HepG2 (cell line): ENCODE data around the gene ETV1. TPM values are rescaled to one million over a fixed set of nuclear protein-coding genes. Genes with fewer than 3 reads are reported as not detected.

Experiments used
- ATAC-seq: fragments of 200-7000 bp; cut with Tn5 transposase; 3 replicates; pipeline ENCODE4 v1.9.1; 2020; ENCODE audit warnings: mild to moderate bottlenecking, moderate library complexity
- BruUV-seq: library from RNA; stranded (reverse); fragments of 400-500 nt; replicated peaks from 2 replicates; lab custom pipeline; 2021; lab: Mats Ljungman, UMichigan
- CTCF ChIA-PET: fragments of 300-600 bp; formaldehyde crosslinking; extraction: SDS; loops from one replicate; lab custom pipeline; 2021; ENCODE audit warnings: low total read pairs, inconsistent platforms, low intra/inter-chr PET ratio; lab: Yijun Ruan, JAX
- POLR2A ChIA-PET: fragments of 350-600 bp; sonication (Branson Sonifier 250); formaldehyde crosslinking; loops from one replicate; lab custom pipeline; 2020; ENCODE audit warnings: antibody characterized with exemption, inconsistent platforms; lab: Yijun Ruan, JAX
- DNase-seq: peaks from one replicate; pipeline ENCODE4 v3.0.0-alpha.2; 2015; ENCODE audit warnings: low spot score
- FAIRE-seq: peaks from 3 replicates; lab custom pipeline; 2011; peaks lifted over from hg19 to GRCh38; lab: Jason Lieb, UNC
- H2AFZ ChIP-seq: one replicate; pipeline ENCODE4 v1.6.1; 2011; ENCODE audit warnings: low read length, inconsistent platforms
- H3K27ac ChIP-seq: fragments of 300-600 bp; 3 replicates; pipeline ENCODE4 v1.8.0; 2011; ENCODE audit warnings: mixed run types, mild to moderate bottlenecking, mixed read lengths, low read length, inconsistent platforms; ENCODE audit not compliant: insufficient read depth; ENCODE audit errors: extremely low read length
- H3K27me3 ChIP-seq, 2 experiments: fragments of 200-600 bp in 1 of 2; 2 replicates in 1 of 2; 3 replicates in 1 of 2; pipeline versions ENCODE4 v1.6.0 to v1.8.0; 2011; ENCODE audit warnings: low read length in 2 of 2, mild to moderate bottlenecking in 2 of 2, moderate library complexity in 2 of 2, inconsistent platforms in 1 of 2; ENCODE audit not compliant: insufficient read depth in 2 of 2, control insufficient read depth in 1 of 2
- H3K36me3 ChIP-seq, 2 experiments: fragments of 200-600 bp in 1 of 2; replicated peaks in 1 of 2; 2 replicates in 1 of 2; 3 replicates in 1 of 2; pipeline versions ENCODE4 v1.5.1 to v1.8.0; 2011; ENCODE audit warnings: low read length in 2 of 2, inconsistent platforms in 1 of 2; ENCODE audit not compliant: insufficient read depth in 2 of 2, control insufficient read depth in 1 of 2
- H3K4me1 ChIP-seq: 2 replicates; pipeline ENCODE4 v1.5.1; 2012; ENCODE audit warnings: low read length, inconsistent platforms; ENCODE audit not compliant: insufficient read depth
- H3K4me2 ChIP-seq: 2 replicates; pipeline ENCODE4 v1.6.0; 2011; ENCODE audit warnings: low read depth, low read length, inconsistent platforms
- H3K4me3 ChIP-seq, 3 experiments: fragments of 200-600 bp in 1 of 3; sonication (generic), shearing (Covaris generic) in 1 of 3; replicated peaks in 1 of 3; 2 replicates each; pipeline ENCODE4 v1.5.1; 2011 to 2016; ENCODE audit warnings: low read length in 3 of 3, inconsistent platforms in 2 of 3, low read depth in 2 of 3, mild to moderate bottlenecking in 2 of 3, control low read depth in 1 of 3, mixed read lengths in 1 of 3; ENCODE audit not compliant: insufficient read depth in 1 of 3
- H3K79me2 ChIP-seq: one replicate; pipeline ENCODE4 v1.6.1; 2011; ENCODE audit warnings: low read length, inconsistent platforms; ENCODE audit not compliant: insufficient read depth
- H3K9ac ChIP-seq: 2 replicates; pipeline ENCODE4 v1.6.0; 2011; ENCODE audit warnings: mild to moderate bottlenecking, low read depth, low read length, inconsistent platforms; ENCODE audit not compliant: insufficient read depth
- H3K9me3 ChIP-seq: 2 replicates; pipeline ENCODE4 v1.5.1; 2012; ENCODE audit warnings: mild to moderate bottlenecking, low read length
- H4K20me1 ChIP-seq: 2 replicates; pipeline ENCODE4 v1.6.0; 2011; ENCODE audit warnings: inconsistent platforms, mild to moderate bottlenecking, low read length, moderate library complexity; ENCODE audit not compliant: insufficient read depth
- CENPT ChIP-seq: sonication (generic); formaldehyde crosslinking; IDR thresholded peaks from 2 replicates; pipeline ENCODE4 v1.8.0; 2022; ENCODE audit warnings: low read depth, mild to moderate bottlenecking, moderate library complexity, missing genetic modification reagents
- HDAC6 ChIP-seq: fragments of 200-600 bp; sonication (generic); IDR thresholded peaks from 2 replicates; pipeline ENCODE4 v1.7.0; 2017; ENCODE audit warnings: mild to moderate bottlenecking, antibody characterized with exemption, low read length, low read depth
- HOXA7 ChIP-seq: sonication (generic); formaldehyde crosslinking; IDR thresholded peaks from 2 replicates; pipeline ENCODE4 v1.8.1; 2022; ENCODE audit warnings: mild to moderate bottlenecking, missing genetic modification reagents, moderate library complexity
- MED13 ChIP-seq: sonication (generic); formaldehyde crosslinking; IDR thresholded peaks from 2 replicates; pipeline ENCODE4 v1.5.0; 2020; ENCODE audit warnings: missing genetic modification reagents
- RCOR2 ChIP-seq: IDR thresholded peaks from 2 replicates; pipeline ENCODE4 v1.6.1; 2016; ENCODE audit warnings: missing biosample characterization, missing genetic modification reagents
- REXO4 ChIP-seq: sonication (generic); formaldehyde crosslinking; IDR thresholded peaks from 2 replicates; pipeline ENCODE4 v1.8.0; 2022; ENCODE audit warnings: missing genetic modification reagents, mild to moderate bottlenecking, borderline replicate concordance
- SNRNP70 ChIP-seq: fragments of 200-400 bp; formaldehyde crosslinking; IDR thresholded peaks from 2 replicates; pipeline ENCODE4 v1.6.1; 2017; ENCODE audit warnings: mild to moderate bottlenecking, low read depth, low read length, moderate library complexity
- ZNF317 ChIP-seq: sonication (generic); formaldehyde crosslinking; IDR thresholded peaks from 2 replicates; pipeline ENCODE4 v1.5.0; 2020; ENCODE audit warnings: mild to moderate bottlenecking, missing genetic modification reagents
- ZNF879 ChIP-seq: sonication (generic); formaldehyde crosslinking; IDR thresholded peaks from 2 replicates; pipeline ENCODE4 v1.8.1; 2023; ENCODE audit warnings: missing genetic modification reagents
- ZSCAN9 ChIP-seq: IDR thresholded peaks from 2 replicates; pipeline ENCODE4 v1.6.1; 2016; ENCODE audit warnings: borderline replicate concordance
- WGBS: methylation state at CpG from one replicate; pipeline ENCODE4 v1.1.6; 2017; ENCODE audit warnings: low lambda C conversion rate; 5-methylcytosine and 5-hydroxymethylcytosine counted together
- in situ Hi-C: cut with HindIII; loops from 2 replicates; pipeline ENCODE4 v1.10.0; 2017; ENCODE audit warnings: low pct_unique_long_range_greater_than_20kb; ENCODE audit not compliant: extremely low pct_ligation_motif_present
- intact Hi-C: fragments of 100-400 bp; cut with micrococcal nuclease; formaldehyde crosslinking; loops from one replicate; pipeline ENCODE4 v1.10.0; 2022; ENCODE audit not compliant: unreplicated experiment
- polyA plus RNA-seq, 8 experiments: library from polyadenylated mRNA; depleted of rRNA in 3 of 8; stranded (reverse) in 7 of 8; unstranded in 1 of 8; fragments of >200 nt; fragmentation: Illumina TruSeq in 4 of 8; extraction: Trizol in 4 of 8; gene quantifications; 2 replicates each; pipeline versions ENCODE4 v1.2.1 to v1.2.3, GENCODE V29; 2011 to 2016; ENCODE audit warnings: low read depth in 4 of 8, missing spikeins in 1 of 8, mixed read lengths in 1 of 8; ENCODE audit not compliant: insufficient read depth in 1 of 8
- total RNA-seq, 5 experiments: library from RNA; depleted of rRNA; stranded (reverse); fragments of >200 nt; fragmentation: Illumina TruSeq; extraction: Trizol; gene quantifications; 2 replicates each; pipeline ENCODE4 v1.2.3, GENCODE V29; 2016; ENCODE audit warnings: low read depth in 1 of 5
- TF ChIP-seq, protein P1 (sequence below): sonication (generic); formaldehyde crosslinking; IDR thresholded peaks from 2 replicates; pipeline ENCODE4 v1.8.0; 2022; ENCODE audit warnings: mild to moderate bottlenecking, missing genetic modification reagents, moderate library complexity
- TF ChIP-seq, protein P2 (sequence below): sonication (generic); formaldehyde crosslinking; IDR thresholded peaks from 2 replicates; pipeline ENCODE4 v1.8.1; 2023; ENCODE audit warnings: mild to moderate bottlenecking, inconsistent platforms, moderate library complexity, missing genetic modification reagents, borderline replicate concordance

ETV1 gene
- total and polyA plus RNA-seq, 2 of the 13 experiments (the other 11 are each of a cell fraction or from before 2014, with no cell fraction given) = 0.04 to 0.24 TPM

DNA sequence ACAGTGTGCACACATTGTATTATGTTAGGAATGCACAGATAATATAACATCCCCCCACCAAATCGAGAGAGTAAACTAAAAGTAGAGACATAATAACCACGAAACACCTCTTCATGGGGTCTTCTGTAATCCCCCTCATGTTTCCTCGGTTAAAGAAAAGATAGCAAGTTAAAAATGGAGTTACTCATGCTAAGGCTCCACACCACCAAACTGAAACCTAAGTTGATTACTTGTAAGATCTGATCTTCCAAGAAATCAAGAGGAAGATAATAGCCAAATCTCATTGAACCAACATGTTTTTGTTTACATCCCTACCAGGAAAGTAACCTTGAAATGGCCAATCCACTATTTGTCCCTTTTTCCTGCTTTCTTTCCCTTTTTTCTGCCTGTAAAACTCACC lies 11.7 kb upstream of the ETV1 start:
- FAIRE-seq = no peak
- Histone ChIP-seq H2AFZ (no peak overlapping the region), H3K79me2 (no peaks in the 10 kb centered on the region), H3K27me3 (no peaks in the 10 kb centered on the region), H3K9me3 (peaks cover 56% of the 10 kb centered on the region), H3K9ac (no peak overlapping the region), H4K20me1 (no peaks in the 10 kb centered on the region), H3K27ac (no peak overlapping the region), H3K4me3 (no peak overlapping the region), H3K36me3 (no peaks in the 10 kb centered on the region), H3K4me2 (no peak overlapping the region), H3K4me1 (no peaks in the 10 kb centered on the region)
- BruUV-seq = no TSS peak
- no peak for DNase-seq
- TF ChIP-seq REXO4 (CRISPR knock-in tag) = no peak
- TF ChIP-seq ZSCAN9 (CRISPR knock-in tag) = no peak
- TF ChIP-seq HOXA7 (CRISPR knock-in tag) = no peak
- TF ChIP-seq, protein P1, sequence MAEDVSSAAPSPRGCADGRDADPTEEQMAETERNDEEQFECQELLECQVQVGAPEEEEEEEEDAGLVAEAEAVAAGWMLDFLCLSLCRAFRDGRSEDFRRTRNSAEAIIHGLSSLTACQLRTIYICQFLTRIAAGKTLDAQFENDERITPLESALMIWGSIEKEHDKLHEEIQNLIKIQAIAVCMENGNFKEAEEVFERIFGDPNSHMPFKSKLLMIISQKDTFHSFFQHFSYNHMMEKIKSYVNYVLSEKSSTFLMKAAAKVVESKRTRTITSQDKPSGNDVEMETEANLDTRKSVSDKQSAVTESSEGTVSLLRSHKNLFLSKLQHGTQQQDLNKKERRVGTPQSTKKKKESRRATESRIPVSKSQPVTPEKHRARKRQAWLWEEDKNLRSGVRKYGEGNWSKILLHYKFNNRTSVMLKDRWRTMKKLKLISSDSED (CRISPR knock-in tag) = no peak
- no peak for TF ChIP-seq ZNF317
- no peak for TF ChIP-seq MED13 (CRISPR knock-in tag)
- TF ChIP-seq, protein P2, sequence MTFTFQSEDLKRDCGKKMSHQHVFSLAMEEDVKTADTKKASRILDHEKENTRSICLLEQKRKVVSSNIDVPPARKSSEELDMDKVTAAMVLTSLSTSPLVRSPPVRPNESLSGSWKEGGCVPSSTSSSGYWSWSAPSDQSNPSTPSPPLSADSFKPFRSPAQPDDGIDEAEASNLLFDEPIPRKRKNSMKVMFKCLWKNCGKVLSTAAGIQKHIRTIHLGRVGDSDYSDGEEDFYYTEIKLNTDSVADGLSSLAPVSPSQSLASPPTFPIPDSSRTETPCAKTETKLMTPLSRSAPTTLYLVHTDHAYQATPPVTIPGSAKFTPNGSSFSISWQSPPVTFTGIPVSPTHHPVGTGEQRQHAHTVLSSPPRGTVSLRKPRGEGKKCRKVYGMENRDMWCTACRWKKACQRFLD (CRISPR knock-in tag) = no peak
- TF ChIP-seq HDAC6 = no peak
- no peak for TF ChIP-seq CENPT (CRISPR knock-in tag)
- no peak for TF ChIP-seq ZNF879 (CRISPR knock-in tag)
- no peak for TF ChIP-seq RCOR2
- no peak for TF ChIP-seq SNRNP70
- WGBS = 11% methylated on average over 3 of the region's 3 CpGs
- POLR2A ChIA-PET = no interaction called here
- intact Hi-C loops = no loop called here
- in situ Hi-C loops = no loop called here
- no peak for ATAC-seq
- CTCF ChIA-PET = no interaction called here
